ENCODE data around the gene FPGS. TPM values are rescaled to one million over a fixed set of nuclear protein-coding genes. Genes with fewer than 3 reads are reported as not detected.

The FPGS gene
- total and polyA plus RNA-seq, 8 donors, result 38.8 to 97.4 (median 51.8) TPM

GRCh38 chr9:127767410-127767809 is 35.3 kb upstream of the FPGS start:
- intact Hi-C loops (cut with DNase I), result no loop called here
- peaks cover 0 to 14% of the 10 kb centered on the region in 2 donors for H3K36me3 ChIP-seq
- no peaks in the 10 kb centered on the region for H3K27me3 ChIP-seq
- peaks cover 12 to 93% of the 10 kb centered on the region in 2 donors for H3K4me1 ChIP-seq
- peak overlapping the region in 1 of 2 donors; percentile 74 for H3K4me3 ChIP-seq
- no peak for DNase-seq
- peak overlapping the region; percentile 70 to 73 for H3K27ac ChIP-seq
- no peak for ATAC-seq
- H3K9me3 ChIP-seq, result no peaks in the 10 kb centered on the region
- no peak for TF ChIP-seq CTCF (IDR thresholded peaks at IDR 0.05)

- peak overlapping the region; percentile 70 to 73 for H3K27ac ChIP-seq
- no peaks in the 10 kb centered on the region for H3K9me3 ChIP-seq
- peaks cover 0 to 19% of the 10 kb centered on the region in 2 donors for H3K36me3 ChIP-seq
- H3K4me1 ChIP-seq, result peaks cover 12 to 88% of the 10 kb centered on the region in 2 donors
- DNase-seq (peak in 1 of 4 donors; percentile 60), ATAC-seq (no peak)
- H3K27me3 ChIP-seq, result no peaks in the 10 kb centered on the region
- intact Hi-C loops (cut with DNase I), result no loop called here
- no peak for TF ChIP-seq CTCF (IDR thresholded peaks at IDR 0.05)
- H3K4me3 ChIP-seq, result peak overlapping the region in 1 of 2 donors; percentile 74
Measured at GRCh38 chr9:127767909-127768331, 34.8 kb upstream of the FPGS start.

DNA sequence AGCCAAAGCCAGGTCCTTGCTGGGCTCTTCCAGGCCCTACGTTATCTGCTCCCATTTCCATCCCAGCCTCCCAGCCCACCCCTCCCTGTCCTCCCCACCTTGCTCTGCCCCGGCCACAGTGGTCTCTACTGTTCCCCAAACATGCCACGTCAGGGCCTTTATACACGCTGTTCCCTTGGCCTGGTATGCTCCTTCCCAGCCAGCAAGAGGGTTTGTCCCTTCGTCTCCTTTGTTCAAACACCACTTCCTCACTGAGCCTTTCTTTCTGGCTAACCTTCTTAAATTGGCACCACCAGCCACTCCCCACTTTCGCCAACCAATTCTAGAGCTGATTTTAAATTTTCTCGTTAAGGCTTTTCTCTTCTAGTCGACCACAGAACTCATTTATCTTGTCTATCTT is 34.0 kb upstream of the FPGS start:
- H3K27ac ChIP-seq, result peak overlapping the region; percentile 70 to 73
- no peak for ATAC-seq
- H3K4me3 ChIP-seq, result peak overlapping the region in 1 of 2 donors; percentile 74
- H3K36me3 ChIP-seq, result peaks cover 0 to 26% of the 10 kb centered on the region in 2 donors
- DNase-seq, result no peak
- no peaks in the 10 kb centered on the region for H3K9me3 ChIP-seq
- H3K4me1 ChIP-seq, result peaks cover 12 to 84% of the 10 kb centered on the region in 2 donors
- TF ChIP-seq CTCF (IDR thresholded peaks at IDR 0.05), result no peak
- intact Hi-C loops (cut with DNase I), result no loop called here
- H3K27me3 ChIP-seq, result no peaks in the 10 kb centered on the region

DNA sequence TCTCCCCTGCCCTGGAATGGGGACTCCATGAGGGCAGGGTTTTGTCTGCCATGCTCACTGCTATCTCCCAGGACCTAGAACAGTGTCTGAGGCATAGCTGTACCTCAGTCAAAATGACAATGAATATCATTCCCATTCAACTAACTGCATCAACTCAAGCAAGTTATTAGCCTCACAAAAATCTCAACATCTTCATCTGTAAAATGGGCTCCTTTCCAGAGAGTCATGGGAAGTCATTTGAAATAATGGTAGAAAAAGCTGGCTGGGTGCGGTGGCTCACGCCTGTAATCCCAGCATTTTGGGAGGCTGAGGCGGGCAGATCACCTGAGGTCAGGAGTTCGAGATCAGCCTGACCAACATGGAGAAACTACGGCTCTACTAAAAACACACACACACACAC is 33.6 kb upstream of the FPGS start:
- no peaks in the 10 kb centered on the region for H3K9me3 ChIP-seq
- H3K27me3 ChIP-seq, result no peaks in the 10 kb centered on the region
- DNase-seq (no peak), ATAC-seq (no peak)
- peak overlapping the region; percentile 70 to 73 for H3K27ac ChIP-seq
- intact Hi-C loops (cut with DNase I), result no loop called here
- peak overlapping the region in 1 of 2 donors; percentile 74 for H3K4me3 ChIP-seq
- H3K4me1 ChIP-seq, result peaks cover 12 to 84% of the 10 kb centered on the region in 2 donors
- no peak for TF ChIP-seq CTCF (IDR thresholded peaks at IDR 0.05)
- peaks cover 0 to 30% of the 10 kb centered on the region in 2 donors for H3K36me3 ChIP-seq

GRCh38 chr9:127769929-127770582 is 32.6 kb upstream of the FPGS start:
- DNase-seq, result no peak
- H3K4me3 ChIP-seq, result peak overlapping the region; percentile 43 to 74

More at GRCh38 chr9:127769929-127770582, 32.6 kb upstream of the FPGS start:
- Histone ChIP-seq H3K27ac (peak overlapping the region; percentile 70 to 73), H3K9me3 (no peaks in the 10 kb centered on the region), H3K27me3 (no peaks in the 10 kb centered on the region), H3K4me1 (peaks cover 12 to 83% of the 10 kb centered on the region in 2 donors), H3K36me3 (peaks cover 0 to 34% of the 10 kb centered on the region in 2 donors)
- ATAC-seq, result no peak
- no peak for TF ChIP-seq CTCF (IDR thresholded peaks at IDR 0.05)
- intact Hi-C loops (cut with DNase I), result no loop called here

All from left lung (tissue), 10 donors.